NCI-H128 (cell line): ENCODE results near the gene ZNF217.
"Not testable (repeated sequence)": the region's sequence is repeated elsewhere in the genome, so short reads cannot be mapped to it uniquely, and the experiment has no call there.

Experiments
- DNase-seq: peaks from one replicate; lab custom pipeline; 2025; ENCODE audit not compliant: unreplicated experiment; lab: John Stamatoyannopoulos, UW

ZNF217 gene

GRCh38 chr20:53534037-53534436, 59.6 kb downstream of the ZNF217 start:
- no peak for DNase-seq

GRCh38 chr20:53533500-53533899, 60.1 kb downstream of the ZNF217 start:
- DNase-seq: no peak

GRCh38 chr20:53532654-53533312, 60.9 kb downstream of the ZNF217 start:
- DNase-seq: not testable (repeated sequence)

- no peak for DNase-seq
Measured at GRCh38 chr20:53530440-53530839, 63.2 kb downstream of the ZNF217 start.

- DNase-seq: no peak
Measured at GRCh38 chr20:53529658-53530057, 64.0 kb downstream of the ZNF217 start.

GRCh38 chr20:53527196-53527595, 66.4 kb downstream of the ZNF217 start:
- no peak for DNase-seq

GRCh38 chr20:53524589-53525312, 68.9 kb downstream of the ZNF217 start:
- no peak for DNase-seq

GRCh38 chr20:53523615-53524014, 70.0 kb downstream of the ZNF217 start:
- DNase-seq: not testable (repeated sequence)

- DNase-seq: no peak
Measured at GRCh38 chr20:53522696-53523095, 70.9 kb downstream of the ZNF217 start.

GRCh38 chr20:53522026-53522425, 71.6 kb downstream of the ZNF217 start:
- DNase-seq: no peak

GRCh38 chr20:53521421-53521820, 72.2 kb downstream of the ZNF217 start:
- DNase-seq: not testable (repeated sequence)

- DNase-seq: no peak
Measured at GRCh38 chr20:53517146-53517545, 76.5 kb downstream of the ZNF217 start.
